Stimulated activated CD8-positive, alpha-beta memory T cell treated with anti-CD3 and anti-CD28 coated beads, Interleukin-4, amount 100 ng/mL, for 24 hours (primary cell): ENCODE data around the gene CCNDBP1.
A peak's percentile ranks its signal among the peaks of the same experiment; 100 is the strongest.
"Not testable (repeated sequence)": the region's sequence is repeated elsewhere in the genome, so short reads cannot be mapped to it uniquely, and the experiment has no call there.

Source experiments
- DNase-seq: peaks from one replicate; pipeline ENCODE4 v3.0.0-alpha.2; 2020; ENCODE audit warnings: low read depth

CCNDBP1 gene, protein sequence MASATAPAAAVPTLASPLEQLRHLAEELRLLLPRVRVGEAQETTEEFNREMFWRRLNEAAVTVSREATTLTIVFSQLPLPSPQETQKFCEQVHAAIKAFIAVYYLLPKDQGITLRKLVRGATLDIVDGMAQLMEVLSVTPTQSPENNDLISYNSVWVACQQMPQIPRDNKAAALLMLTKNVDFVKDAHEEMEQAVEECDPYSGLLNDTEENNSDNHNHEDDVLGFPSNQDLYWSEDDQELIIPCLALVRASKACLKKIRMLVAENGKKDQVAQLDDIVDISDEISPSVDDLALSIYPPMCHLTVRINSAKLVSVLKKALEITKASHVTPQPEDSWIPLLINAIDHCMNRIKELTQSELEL

DNA sequence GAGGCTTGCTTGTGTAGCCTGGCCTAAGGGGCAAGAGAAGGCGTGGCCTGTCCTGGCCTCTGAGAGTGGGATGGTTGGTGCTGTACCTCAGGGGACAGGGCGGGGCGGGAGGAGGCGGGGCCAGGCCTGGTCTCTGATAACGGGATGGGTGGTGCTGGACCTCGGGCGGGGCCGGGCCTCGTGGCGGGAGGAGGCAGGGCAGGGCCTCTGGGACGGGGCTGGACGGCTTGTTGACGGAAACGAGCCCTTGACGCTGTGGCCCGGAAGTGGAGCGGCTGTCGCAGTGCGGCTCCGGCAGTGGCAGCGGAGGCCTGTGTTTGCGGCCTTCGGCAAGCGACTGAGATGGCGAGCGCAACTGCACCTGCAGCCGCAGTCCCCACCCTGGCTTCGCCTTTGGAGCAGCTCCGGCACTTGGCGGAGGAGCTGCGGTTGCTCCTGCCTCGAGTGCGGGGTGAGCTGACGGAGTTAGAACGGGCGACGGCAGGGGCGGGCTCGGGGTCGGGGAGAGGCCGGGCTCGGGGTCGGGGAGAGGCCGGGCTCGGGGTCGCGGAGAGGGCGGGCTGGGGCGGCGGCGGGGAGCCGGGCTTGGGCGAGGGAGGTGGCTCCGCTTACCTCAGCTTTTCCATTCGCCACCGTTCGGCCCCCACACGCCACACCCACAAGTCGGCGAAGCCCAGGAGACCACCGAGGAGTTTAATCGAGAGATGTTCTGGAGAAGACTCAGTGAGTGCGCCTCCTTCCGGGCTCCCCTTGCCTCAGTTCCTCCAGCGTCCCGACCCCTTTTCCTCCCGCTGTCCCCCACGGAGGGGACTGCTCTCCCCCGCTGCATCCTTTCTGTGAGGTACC, at the start of gene CCNDBP1:
CCNDBP1 (plus strand) TSS at position 247 of the 846 bp plus-strand sequence; CDS start at position 343, 96 bp downstream.
- DNase-seq, result peak; percentile 90

- DNase-seq, result no peak
Observed at GRCh38 chr15:43143203-43143941, 41.8 kb upstream of the CCNDBP1 start.

GRCh38 chr15:43144512-43144911, 40.7 kb upstream of the CCNDBP1 start:
- no peak for DNase-seq

DNA sequence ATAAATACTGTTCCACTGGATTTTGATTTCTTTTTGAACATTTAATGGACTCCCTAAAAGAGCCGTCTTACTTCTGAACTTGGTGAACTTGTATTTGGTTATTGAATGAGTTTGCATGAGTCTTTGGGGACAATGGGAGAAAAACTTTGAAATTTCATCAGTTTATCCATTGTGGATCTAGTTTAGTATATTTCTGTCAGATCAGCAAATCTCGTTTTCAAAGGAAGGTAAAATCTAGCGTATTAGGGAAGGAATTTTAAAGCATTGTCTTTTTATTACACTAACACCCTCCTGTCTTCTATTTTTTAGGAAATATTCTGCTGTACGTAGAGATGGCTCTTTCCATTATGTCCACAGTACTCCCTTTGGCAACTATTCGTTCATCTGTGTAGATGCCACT, 39.0 kb upstream of the CCNDBP1 start:
- DNase-seq, result no peak

- no peak for DNase-seq
Observed at GRCh38 chr15:43150191-43150929, 34.8 kb upstream of the CCNDBP1 start.

- no peak for DNase-seq
Observed at GRCh38 chr15:43151688-43152087, 33.5 kb upstream of the CCNDBP1 start.

GRCh38 chr15:43153269-43153668, 31.9 kb upstream of the CCNDBP1 start:
- DNase-seq, result no peak

- no peak for DNase-seq
Observed at GRCh38 chr15:43165801-43166325, 19.3 kb upstream of the CCNDBP1 start.

GRCh38 chr15:43167261-43167660, 17.9 kb upstream of the CCNDBP1 start:
- not testable (repeated sequence) for DNase-seq

DNA sequence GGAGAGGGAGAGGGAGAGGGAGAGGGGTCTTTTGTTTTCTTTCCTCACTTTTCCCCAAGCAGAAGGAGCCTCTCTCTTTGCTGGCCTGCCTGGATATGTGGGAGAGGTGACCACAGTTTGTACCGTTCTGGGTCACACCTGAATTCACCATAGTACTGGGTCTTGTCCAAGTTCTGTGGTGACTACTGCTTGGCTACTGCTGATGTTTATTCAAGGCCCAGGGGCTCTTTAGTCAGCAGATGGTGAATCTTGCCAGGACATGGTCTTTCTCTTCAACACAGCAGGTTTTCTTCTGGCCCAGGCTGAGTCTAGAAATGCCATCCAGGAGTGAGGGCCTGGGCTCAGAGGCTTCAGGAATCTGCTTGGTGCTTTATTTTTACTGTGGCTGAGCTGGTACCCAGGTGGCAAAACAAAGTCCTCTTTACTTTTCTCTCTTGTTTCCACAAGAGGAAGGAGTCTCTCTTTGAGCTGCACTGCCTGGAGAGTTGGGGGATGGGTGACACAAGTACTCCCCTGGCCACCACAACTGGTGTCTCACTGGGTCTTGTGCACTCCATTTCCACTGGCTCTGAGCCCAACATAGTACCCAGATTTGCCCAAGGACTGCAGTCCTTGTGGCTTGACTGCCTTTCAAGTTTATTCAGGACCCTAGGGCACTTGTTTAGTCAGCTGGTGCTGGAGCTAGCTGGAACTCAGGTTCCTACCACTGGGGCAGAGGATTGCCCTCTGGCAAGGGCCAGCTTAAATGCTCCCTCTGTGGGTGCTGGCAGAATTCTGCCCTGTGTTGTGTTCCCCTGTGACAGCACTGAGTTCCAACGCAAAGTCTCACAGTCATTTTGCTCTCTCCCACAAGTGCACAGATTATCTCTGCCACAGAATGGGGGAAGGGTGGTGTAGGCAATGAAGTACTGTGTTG, 16.8 kb upstream of the CCNDBP1 start:
- DNase-seq, result no peak

DNA sequence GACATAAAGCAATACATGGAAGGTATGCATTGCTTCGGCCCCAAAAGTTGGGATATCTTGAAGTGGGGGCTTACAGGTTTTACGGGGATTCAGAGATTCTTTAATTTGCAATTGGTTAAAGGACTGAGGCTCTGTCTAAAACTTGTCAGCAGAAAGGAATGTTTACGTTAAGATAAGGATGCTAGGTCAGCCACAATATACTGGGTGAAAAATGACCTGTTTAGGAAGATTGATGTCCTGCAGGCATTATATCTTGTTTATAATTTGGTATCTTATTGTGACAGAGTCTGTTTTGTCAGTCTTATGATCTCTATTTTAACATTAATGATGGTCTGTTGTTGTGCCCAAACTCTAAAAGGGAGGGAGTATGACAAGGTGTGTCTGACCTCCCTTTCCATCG, 15.3 kb upstream of the CCNDBP1 start:
- DNase-seq, result no peak

DNA sequence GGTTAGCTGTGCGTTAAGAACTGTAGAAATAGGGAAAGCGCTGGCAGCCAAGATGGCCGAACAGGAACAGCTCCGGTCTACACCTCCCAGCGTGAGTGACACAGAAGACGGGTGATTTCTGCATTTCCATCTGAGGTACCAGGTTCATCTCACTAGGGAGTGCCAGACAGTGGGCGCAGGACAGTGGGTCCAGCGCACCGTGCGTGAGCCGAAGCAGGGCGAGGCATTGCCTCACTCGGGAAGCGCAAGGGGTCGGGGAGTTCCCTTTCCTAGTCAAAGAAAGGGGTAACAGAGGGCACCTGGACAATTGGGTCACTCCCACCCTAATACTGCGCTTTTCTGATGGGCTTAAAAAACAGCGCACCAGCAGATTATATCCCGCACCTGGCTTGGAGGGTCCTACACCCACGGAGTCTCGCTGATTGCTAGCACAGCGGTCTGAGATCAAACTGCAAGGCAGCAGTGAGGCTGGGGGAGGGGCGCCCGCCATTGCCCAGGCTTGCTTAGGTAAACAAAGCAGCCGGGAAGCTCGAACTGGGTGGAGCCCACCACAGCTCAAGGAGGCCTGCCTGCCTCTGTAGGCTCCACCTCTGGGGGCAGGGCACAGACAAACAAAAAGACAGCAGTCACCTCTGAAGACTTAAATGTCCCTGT, 9.4 kb upstream of the CCNDBP1 start:
- DNase-seq, result not testable (repeated sequence)

DNA sequence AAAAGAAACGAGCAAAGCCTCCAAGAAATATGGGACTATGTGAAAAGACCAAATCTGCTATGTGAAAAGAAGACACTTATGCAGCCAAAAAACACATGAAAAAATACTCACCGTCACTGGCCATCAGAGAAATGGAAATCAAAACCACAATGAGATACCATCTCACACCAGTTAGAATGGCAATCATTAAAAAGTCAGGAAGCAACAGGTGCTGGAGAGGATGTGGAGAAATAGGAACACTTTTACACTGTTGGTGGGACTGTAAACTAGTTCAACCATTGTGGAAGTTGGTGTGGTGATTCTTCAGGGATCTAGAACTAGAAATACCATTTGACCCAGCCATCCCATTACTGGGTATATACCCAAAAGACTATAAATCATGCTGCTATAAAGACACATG, 8.1 kb upstream of the CCNDBP1 start:
- not testable (repeated sequence) for DNase-seq

DNA sequence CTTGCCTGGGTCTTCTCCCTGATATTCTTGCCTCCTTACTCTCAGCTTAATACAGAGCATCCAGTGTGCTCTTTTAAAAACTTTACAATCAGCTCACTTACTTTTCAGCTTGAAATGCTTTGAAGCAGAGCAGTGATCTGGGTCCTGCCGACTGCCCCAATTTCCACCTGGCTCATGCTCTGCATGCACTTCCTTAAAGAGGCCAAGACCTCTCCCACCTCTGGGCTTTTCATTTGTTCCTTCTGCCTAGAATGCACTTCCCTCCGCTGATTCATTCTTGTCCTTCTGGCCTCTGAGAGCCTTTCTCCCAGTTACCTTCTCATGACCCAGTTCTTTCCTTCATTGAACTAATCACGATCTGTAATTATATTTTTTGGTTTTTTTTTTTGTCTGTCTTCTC, 1.9 kb upstream of the CCNDBP1 start:
- DNase-seq, result no peak

DNA sequence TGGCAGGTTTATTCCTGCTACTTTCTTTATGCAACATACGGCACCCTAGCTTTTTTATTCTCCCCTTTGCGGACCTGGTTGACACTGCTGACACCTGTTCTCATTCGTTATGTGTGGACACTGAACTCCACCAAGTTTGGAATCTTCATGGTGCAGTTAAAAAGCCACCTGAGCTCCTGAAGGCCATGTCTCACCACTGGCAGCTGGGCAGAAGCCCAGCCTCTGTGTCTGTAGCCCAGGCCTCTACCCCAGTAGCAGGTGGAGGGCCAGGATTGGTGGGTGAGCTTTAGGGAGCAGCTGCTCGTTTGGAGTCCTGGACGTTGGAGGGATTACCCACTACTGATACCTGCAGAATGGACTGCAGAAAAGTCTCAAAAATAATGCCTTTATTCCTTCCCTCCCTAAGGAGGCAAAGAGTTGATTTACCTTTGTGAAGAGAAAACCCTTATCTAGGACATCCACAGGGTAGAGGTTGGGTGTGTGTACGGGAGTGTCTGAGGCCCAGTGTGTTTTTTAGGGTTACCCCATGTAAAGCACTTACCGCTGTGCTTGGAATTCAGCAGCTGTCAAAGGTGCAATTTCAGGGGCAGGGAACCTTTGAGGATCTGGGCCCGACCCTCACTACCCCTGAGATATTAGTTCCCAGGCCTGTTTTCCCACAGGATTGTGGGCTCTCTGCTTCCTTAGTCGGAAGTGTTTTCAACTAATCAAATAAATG, 637 bp upstream of the CCNDBP1 start:
- DNase-seq, result no peak

GRCh38 chr15:43186003-43186353, 775 bp downstream of the CCNDBP1 start:
- DNase-seq, result peak; percentile 4

DNA sequence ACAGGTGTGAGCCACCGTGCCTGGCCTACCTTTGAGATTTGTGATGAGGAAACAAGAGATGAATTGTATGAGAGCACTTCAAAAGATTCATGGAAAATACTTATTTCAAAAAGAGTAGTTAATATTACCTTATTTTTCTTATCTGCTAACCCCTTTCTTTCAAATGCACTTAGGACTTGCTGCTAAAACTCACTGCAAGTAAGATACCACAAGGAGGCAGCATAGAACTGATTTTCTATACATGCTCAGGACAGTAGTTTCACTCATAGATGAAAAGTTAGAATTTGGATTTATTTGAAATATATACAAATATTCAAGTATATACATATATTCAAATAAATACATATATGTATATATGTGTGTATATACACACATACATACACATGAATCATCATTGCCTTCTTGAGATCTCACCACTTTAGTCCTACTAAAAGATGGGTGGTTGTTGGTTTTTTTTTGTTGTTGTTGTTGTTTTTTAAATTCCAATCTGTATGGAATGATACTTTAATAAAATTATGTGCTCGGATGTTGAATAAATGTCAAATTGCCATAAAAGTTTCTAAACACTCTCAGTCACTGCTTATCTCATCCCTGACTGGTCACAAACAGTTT, 2.4 kb downstream of the CCNDBP1 start:
- no peak for DNase-seq

DNA sequence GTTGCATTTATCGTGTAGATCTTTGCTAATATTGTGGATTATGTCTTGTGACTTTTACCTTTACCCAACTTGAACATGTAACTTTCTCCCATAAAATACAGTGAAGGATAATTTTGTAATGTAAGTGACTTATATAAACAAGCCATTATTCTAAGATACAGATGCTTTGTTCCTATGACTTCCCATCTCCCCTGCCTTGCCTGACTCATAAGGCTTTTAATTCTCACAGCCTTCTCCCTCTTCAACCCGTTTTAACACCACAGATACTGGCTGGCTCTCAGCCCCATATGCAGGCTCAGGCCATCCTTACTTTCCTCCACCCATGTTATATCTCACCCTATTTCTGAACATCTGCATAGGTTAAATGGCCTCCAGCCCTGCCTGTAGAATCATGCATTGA, 4.1 kb downstream of the CCNDBP1 start:
- DNase-seq, result no peak

GRCh38 chr15:43190178-43190577, 5.0 kb downstream of the CCNDBP1 start:
- no peak for DNase-seq
